WI38 (cell line): ENCODE measurements around the gene FUOM.

Source experiments
- H3K4me3 ChIP-seq: 2 replicates; pipeline ENCODE4 v1.5.1; 2011; ENCODE audit warnings: low read depth, mild to moderate bottlenecking, control low read depth, low read length
- TF ChIP-seq, protein P1 (sequence below): IDR thresholded peaks from 2 replicates; pipeline ENCODE4 v1.5.1; 2012; ENCODE audit warnings: low read depth, mild to moderate bottlenecking, control low read depth, low read length

Gene FUOM

GRCh38 chr10:133347710-133348517 lies 9.9 kb downstream of the FUOM start:
- no peak overlapping the region for H3K4me3 ChIP-seq
- TF ChIP-seq, protein P1, sequence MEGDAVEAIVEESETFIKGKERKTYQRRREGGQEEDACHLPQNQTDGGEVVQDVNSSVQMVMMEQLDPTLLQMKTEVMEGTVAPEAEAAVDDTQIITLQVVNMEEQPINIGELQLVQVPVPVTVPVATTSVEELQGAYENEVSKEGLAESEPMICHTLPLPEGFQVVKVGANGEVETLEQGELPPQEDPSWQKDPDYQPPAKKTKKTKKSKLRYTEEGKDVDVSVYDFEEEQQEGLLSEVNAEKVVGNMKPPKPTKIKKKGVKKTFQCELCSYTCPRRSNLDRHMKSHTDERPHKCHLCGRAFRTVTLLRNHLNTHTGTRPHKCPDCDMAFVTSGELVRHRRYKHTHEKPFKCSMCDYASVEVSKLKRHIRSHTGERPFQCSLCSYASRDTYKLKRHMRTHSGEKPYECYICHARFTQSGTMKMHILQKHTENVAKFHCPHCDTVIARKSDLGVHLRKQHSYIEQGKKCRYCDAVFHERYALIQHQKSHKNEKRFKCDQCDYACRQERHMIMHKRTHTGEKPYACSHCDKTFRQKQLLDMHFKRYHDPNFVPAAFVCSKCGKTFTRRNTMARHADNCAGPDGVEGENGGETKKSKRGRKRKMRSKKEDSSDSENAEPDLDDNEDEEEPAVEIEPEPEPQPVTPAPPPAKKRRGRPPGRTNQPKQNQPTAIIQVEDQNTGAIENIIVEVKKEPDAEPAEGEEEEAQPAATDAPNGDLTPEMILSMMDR: no peak

GRCh38 chr10:133346413-133346812 lies 11.4 kb downstream of the FUOM start:
- H3K4me3 ChIP-seq: no peak overlapping the region
- TF ChIP-seq, protein P1: no peak

DNA sequence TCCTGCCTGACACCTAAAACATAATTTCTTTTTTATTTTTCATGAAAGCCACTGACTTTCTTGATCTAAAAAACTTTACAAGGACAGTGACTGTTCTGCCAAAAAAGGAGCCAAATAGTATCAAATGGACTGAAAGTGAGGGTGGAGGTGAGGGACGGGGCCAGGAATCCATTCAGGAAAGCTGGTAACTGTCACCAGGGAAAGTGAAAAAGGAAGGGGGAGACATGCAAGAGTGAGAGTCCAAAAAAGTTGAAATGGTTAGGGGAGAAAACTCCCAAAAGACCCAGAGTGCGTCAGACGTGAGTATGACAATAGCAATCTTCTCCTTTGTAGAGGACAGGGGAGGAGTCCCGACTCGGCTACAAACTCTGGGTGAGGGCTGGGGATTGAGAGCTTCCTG lies 13.6 kb downstream of the FUOM start:
- no peak overlapping the region for H3K4me3 ChIP-seq
- TF ChIP-seq, protein P1: no peak

GRCh38 chr10:133343558-133343957 lies 14.3 kb downstream of the FUOM start:
- TF ChIP-seq, protein P1: no peak

GRCh38 chr10:133342942-133343341 lies 14.9 kb downstream of the FUOM start:
- no peak overlapping the region for H3K4me3 ChIP-seq
- TF ChIP-seq, protein P1: no peak

More at GRCh38 chr10:133343558-133343957, 14.3 kb downstream of the FUOM start:
- no peak overlapping the region for H3K4me3 ChIP-seq

DNA sequence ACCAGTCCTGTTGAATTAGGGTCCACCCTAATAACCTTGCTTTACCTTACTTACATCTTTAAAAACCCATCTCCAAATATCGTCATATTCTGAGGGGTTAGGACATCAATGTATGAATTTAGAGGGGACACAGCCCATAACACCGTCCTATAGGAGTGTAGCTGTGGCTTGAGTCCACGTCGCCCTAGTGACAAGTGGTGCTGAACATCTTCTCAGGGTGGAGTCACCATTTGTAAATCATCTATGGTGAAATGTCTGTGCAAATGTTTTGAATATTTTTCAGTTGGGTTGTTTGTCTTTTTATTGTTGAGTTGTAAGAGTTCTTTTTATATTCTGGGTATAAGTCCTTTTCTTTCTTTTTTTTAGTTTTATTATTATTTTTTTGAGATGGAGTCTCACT lies 15.8 kb downstream of the FUOM start:
- TF ChIP-seq, protein P1: no peak
- no peak overlapping the region for H3K4me3 ChIP-seq

GRCh38 chr10:133339708-133340380 lies 18.0 kb downstream of the FUOM start:
- H3K4me3 ChIP-seq: no peak overlapping the region
- TF ChIP-seq, protein P1: no peak
